Neural crest cell (in vitro differentiated cells): ENCODE measurements around the gene EMD. TPM values are rescaled to one million over a fixed set of nuclear protein-coding genes. Genes with fewer than 3 reads are reported as not detected.
A peak's percentile ranks its signal among the peaks of the same experiment; 100 is the strongest.

Source experiments
- DNase-seq: peaks from one replicate; pipeline ENCODE4 v3.0.0; 2021; ENCODE audit warnings: low read depth, mixed read lengths, low spot score
- H3K27ac Mint-ChIP-seq: one replicate; pipeline ENCODE4 v1.8.0; 2021; ENCODE audit warnings: mild to moderate bottlenecking, mixed read lengths; ENCODE audit not compliant: unreplicated experiment
- H3K27me3 Mint-ChIP-seq: 2 replicates; pipeline ENCODE4 v1.8.0; 2021; ENCODE audit warnings: low read depth, mild to moderate bottlenecking, mixed read lengths
- H3K36me3 Mint-ChIP-seq: 2 replicates; pipeline ENCODE4 v1.8.0; 2021; ENCODE audit warnings: low read depth, mild to moderate bottlenecking, mixed read lengths
- H3K4me1 Mint-ChIP-seq: 2 replicates; pipeline ENCODE4 v1.8.0; 2021; ENCODE audit warnings: mixed read lengths
- H3K4me3 Mint-ChIP-seq: one replicate; pipeline ENCODE4 v1.8.0; 2021; ENCODE audit warnings: mild to moderate bottlenecking, mixed read lengths
- H3K9me3 Mint-ChIP-seq: 2 replicates; pipeline ENCODE4 v1.8.0; 2021; ENCODE audit warnings: mixed read lengths
- CTCF ChIP-seq: fragments of 200-600 bp; sonication (generic); conservative IDR thresholded peaks from 2 replicates; pipeline ENCODE4 v1.5.0; 2021; ENCODE audit warnings: antibody characterized with exemption, mild to moderate bottlenecking
- total RNA-seq: library from RNA; stranded (reverse); gene quantifications from 2 replicates; pipeline ENCODE4 v1.2.1, GENCODE V29; 2021

Gene EMD
- total RNA-seq, 1 donor from 2014 or later = 54.3 TPM

GRCh38 chrX:154369449-154370299 is 9.4 kb upstream of the EMD start:
- Mint-ChIP-seq H3K27ac (peak overlapping the region; percentile 98), H3K36me3 (peaks cover 4% of the 10 kb centered on the region), H3K4me3 (peak overlapping the region; percentile 98), H3K4me1 (peaks cover 6% of the 10 kb centered on the region), H3K27me3 (peaks cover 8% of the 10 kb centered on the region), H3K9me3 (no peaks in the 10 kb centered on the region)
- TF ChIP-seq CTCF = no peak
- peak; percentile 44 for DNase-seq

GRCh38 chrX:154370300-154371016 is 8.6 kb upstream of the EMD start:
- no peak for TF ChIP-seq CTCF
- no peak for DNase-seq
- Mint-ChIP-seq H3K36me3 (peaks cover 4% of the 10 kb centered on the region), H3K27me3 (peaks cover 8% of the 10 kb centered on the region), H3K4me1 (peaks cover 6% of the 10 kb centered on the region), H3K27ac (peak overlapping the region; percentile 98), H3K4me3 (peak overlapping the region; percentile 98), H3K9me3 (no peaks in the 10 kb centered on the region)

GRCh38 chrX:154371017-154371788 is 7.9 kb upstream of the EMD start:
- peaks cover 4% of the 10 kb centered on the region for H3K36me3 Mint-ChIP-seq
- no peaks in the 10 kb centered on the region for H3K9me3 Mint-ChIP-seq

GRCh38 chrX:154371789-154372300 is 7.2 kb upstream of the EMD start:
- no peak overlapping the region for H3K27ac Mint-ChIP-seq
- H3K36me3 Mint-ChIP-seq = peaks cover 4% of the 10 kb centered on the region
- DNase-seq = no peak
- H3K4me3 Mint-ChIP-seq = no peak overlapping the region
- H3K27me3 Mint-ChIP-seq = peaks cover 8% of the 10 kb centered on the region
- no peak for TF ChIP-seq CTCF
- no peaks in the 10 kb centered on the region for H3K9me3 Mint-ChIP-seq
- peaks cover 6% of the 10 kb centered on the region for H3K4me1 Mint-ChIP-seq

More at GRCh38 chrX:154371017-154371788, 7.9 kb upstream of the EMD start:
- DNase-seq = peak; percentile 74
- Mint-ChIP-seq H3K27me3 (peaks cover 8% of the 10 kb centered on the region), H3K4me1 (peaks cover 6% of the 10 kb centered on the region), H3K4me3 (peak overlapping the region; percentile 90), H3K27ac (peak overlapping the region; percentile 83)
- no peak for TF ChIP-seq CTCF

- Mint-ChIP-seq H3K27ac (no peak overlapping the region), H3K4me3 (peak overlapping the region; percentile 83)
These were observed 6.5 kb upstream of the EMD start for GRCh38 chrX:154372612-154373022.

More at GRCh38 chrX:154372612-154373022, 6.5 kb upstream of the EMD start:
- DNase-seq = no peak
- peaks cover 4% of the 10 kb centered on the region for H3K36me3 Mint-ChIP-seq
- H3K9me3 Mint-ChIP-seq = no peaks in the 10 kb centered on the region
- peaks cover 6% of the 10 kb centered on the region for H3K4me1 Mint-ChIP-seq
- TF ChIP-seq CTCF = no peak
- H3K27me3 Mint-ChIP-seq = peaks cover 8% of the 10 kb centered on the region
